GM23248 (cell line): ENCODE data around the gene GAB2. TPM values are rescaled to one million over a fixed set of nuclear protein-coding genes. Genes with fewer than 3 reads are reported as not detected.

Experiments used
- DNase-seq: peaks from one replicate; pipeline ENCODE4 v3.0.0-alpha.2; 2015
- H2AFZ ChIP-seq: fragments of 200-600 bp; sonication (generic); 2 replicates; pipeline ENCODE4 v1.6.1; 2016; ENCODE audit warnings: antibody characterized with exemption
- H3F3A ChIP-seq: fragments of 200-600 bp; sonication (generic); 2 replicates; pipeline ENCODE4 v1.6.1; 2016; ENCODE audit warnings: mild to moderate bottlenecking, antibody characterized with exemption, mixed run types; ENCODE audit not compliant: insufficient read depth
- H3K27ac ChIP-seq: fragments of 200-600 bp; sonication (generic); 2 replicates; pipeline ENCODE4 v1.5.1; 2016; ENCODE audit warnings: mild to moderate bottlenecking
- H3K27me3 ChIP-seq: fragments of 200-600 bp; sonication (generic); replicated peaks from 2 replicates; pipeline ENCODE4 v1.6.1; 2016; ENCODE audit warnings: mild to moderate bottlenecking; ENCODE audit not compliant: insufficient read depth
- H3K36me3 ChIP-seq: fragments of 200-600 bp; sonication (generic); 2 replicates; pipeline ENCODE4 v1.6.1; 2016; ENCODE audit warnings: low read depth, mild to moderate bottlenecking
- H3K4me1 ChIP-seq: fragments of 200-600 bp; sonication (generic); 2 replicates; pipeline ENCODE4 v1.6.1; 2016; ENCODE audit warnings: mild to moderate bottlenecking; ENCODE audit not compliant: insufficient read depth
- H3K4me2 ChIP-seq: fragments of 200-600 bp; sonication (generic); one replicate; pipeline ENCODE4 v1.6.1; 2016; ENCODE audit warnings: mild to moderate bottlenecking; ENCODE audit not compliant: unreplicated experiment
- H3K4me3 ChIP-seq: fragments of 200-600 bp; sonication (generic); 2 replicates; pipeline ENCODE4 v1.5.1; 2016; ENCODE audit warnings: mild to moderate bottlenecking
- H3K79me2 ChIP-seq: fragments of 200-600 bp; sonication (generic); 2 replicates; pipeline ENCODE4 v1.6.1; 2016; ENCODE audit warnings: mild to moderate bottlenecking; ENCODE audit not compliant: insufficient read depth
- H3K9ac ChIP-seq: fragments of 200-600 bp; sonication (generic); 2 replicates; pipeline ENCODE4 v1.6.1; 2016; ENCODE audit warnings: mild to moderate bottlenecking
- H3K9me2 ChIP-seq: fragments of 200-600 bp; sonication (generic); 2 replicates; pipeline ENCODE4 v1.6.1; 2016; ENCODE audit warnings: mixed run types, mild to moderate bottlenecking, moderate library complexity; ENCODE audit not compliant: insufficient read depth
- H3K9me3 ChIP-seq: fragments of 200-600 bp; sonication (generic); one replicate; pipeline ENCODE4 v1.6.1; 2017; ENCODE audit warnings: low read depth
- H4K20me1 ChIP-seq: fragments of 200-600 bp; sonication (generic); 2 replicates; pipeline ENCODE4 v1.6.0; 2016; ENCODE audit not compliant: insufficient read depth
- EZH2 ChIP-seq: fragments of 200-600 bp; sonication (generic); IDR thresholded peaks from 2 replicates; pipeline ENCODE4 v1.6.1; 2018; ENCODE audit warnings: antibody characterized with exemption, mild to moderate bottlenecking; ENCODE audit not compliant: insufficient read depth, poor library complexity, severe bottlenecking
- EZH2phosphoT487 ChIP-seq: fragments of 200-600 bp; sonication (generic); IDR thresholded peaks from 2 replicates; pipeline ENCODE4 v1.6.1; 2018; ENCODE audit warnings: antibody characterized with exemption, moderate library complexity, mild to moderate bottlenecking, low read depth; ENCODE audit not compliant: insufficient read depth
- WGBS, 2 experiments: methylation state at CpG; one replicate each; pipeline ENCODE4 v1.1.6; 2015 to 2017; ENCODE audit warnings: low lambda C conversion rate in 2 of 2, low coverage in 1 of 2; ENCODE audit errors: missing lambda C conversion rate in 2 of 2; 5-methylcytosine and 5-hydroxymethylcytosine counted together
- in situ Hi-C: fragments of 300-500 bp; cut with MboI; formaldehyde crosslinking; loops from 2 replicates; pipeline ENCODE4 v1.15.0; 2020
- polyA plus RNA-seq: library from polyadenylated mRNA; unstranded; fragments of >200 nt; fragmentation: Nextera tagmentation; extraction: Ambion mirVana; gene quantifications from 2 replicates; pipeline ENCODE4 v1.2.1, GENCODE V29; 2016
- total RNA-seq: library from RNA; depleted of rRNA; stranded (reverse); fragments of >200 nt; shearing (Covaris generic); gene quantifications from 2 replicates; pipeline ENCODE4 v1.2.3, GENCODE V29; 2014

Gene GAB2
- total and polyA plus RNA-seq, 2 experiments from 2014 or later, result 1.8 to 12.2 TPM

DNA sequence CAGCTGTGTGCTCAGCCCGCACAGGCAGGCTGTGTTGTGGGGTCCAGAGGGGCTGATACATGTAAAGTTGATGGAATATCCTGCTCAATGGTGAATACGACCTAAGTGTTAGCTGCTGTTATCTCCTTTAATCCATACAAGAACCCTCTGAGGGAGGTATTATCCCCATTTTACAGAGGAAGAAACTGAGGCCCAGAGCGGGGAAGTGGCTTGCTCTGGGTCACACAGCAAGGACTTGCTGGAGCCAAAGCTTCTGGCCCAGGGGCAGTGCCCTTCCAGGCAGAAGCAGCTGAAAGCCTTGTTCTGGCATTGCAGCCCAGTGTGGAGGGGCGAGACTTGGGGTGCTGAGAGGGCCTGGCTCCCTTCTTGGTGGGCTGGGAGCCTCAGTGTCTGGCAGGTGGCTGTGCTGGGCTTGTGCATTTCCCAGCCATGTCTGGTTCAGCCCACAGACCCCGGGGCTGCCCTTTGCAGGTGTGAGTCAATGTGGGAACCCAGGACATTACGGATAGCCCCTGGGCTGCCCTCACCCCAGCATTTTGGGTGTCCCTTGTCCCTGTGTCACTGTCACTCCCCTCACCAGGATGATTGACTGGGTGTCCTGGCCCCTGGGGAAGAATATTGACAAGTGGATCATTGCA is 218.5 kb downstream of the GAB2 start:
- no peak overlapping the region for H2AFZ ChIP-seq
- no peaks in the 10 kb centered on the region for H4K20me1 ChIP-seq
- no peak overlapping the region for H3K4me2 ChIP-seq
- no peaks in the 10 kb centered on the region for H3K9me2 ChIP-seq
- TF ChIP-seq EZH2 (no peak), EZH2phosphoT487 (no peak)
- in situ Hi-C loops, result no loop called here
- H3K27me3 ChIP-seq, result no peaks in the 10 kb centered on the region
- no peak overlapping the region for H3K4me3 ChIP-seq
- H3K4me1 ChIP-seq, result no peaks in the 10 kb centered on the region
- peaks cover 21% of the 10 kb centered on the region for H3K79me2 ChIP-seq
- WGBS, 2 experiments, result 90 to 94% methylated on average over 6 of the region's 6 CpGs
- H3K9me3 ChIP-seq, result no peaks in the 10 kb centered on the region
- no peak for DNase-seq
- H3K27ac ChIP-seq, result no peak overlapping the region
- no peak overlapping the region for H3K9ac ChIP-seq
- no peaks in the 10 kb centered on the region for H3K36me3 ChIP-seq
- no peaks in the 10 kb centered on the region for H3F3A ChIP-seq

DNA sequence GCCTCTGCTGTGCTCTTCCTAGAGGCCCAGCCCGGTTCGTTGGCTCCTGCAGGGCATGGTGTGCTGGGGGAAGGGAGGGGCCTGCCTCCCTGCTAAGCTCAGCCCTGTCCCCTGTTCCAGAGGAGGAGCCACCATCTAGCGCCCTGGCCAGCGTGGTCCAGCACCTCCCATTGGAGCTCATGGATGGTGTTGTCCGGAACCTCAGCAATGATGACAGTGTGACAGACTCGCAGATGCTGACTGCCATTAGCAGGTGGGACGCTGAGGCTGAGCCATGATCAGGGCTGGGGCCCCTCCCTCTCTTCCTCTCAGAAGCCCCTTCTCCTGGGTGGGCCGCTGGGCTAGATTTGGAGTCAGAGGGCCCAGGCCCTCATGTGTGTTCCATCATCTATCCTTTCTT is 219.8 kb downstream of the GAB2 start:
- H3K79me2 ChIP-seq, result peaks cover 34% of the 10 kb centered on the region
- no peaks in the 10 kb centered on the region for H3K4me1 ChIP-seq
- H3F3A ChIP-seq, result 0 out of 2 replicates have a peak, but pooled peaks cover 2% of the 10 kb centered on the region
- no peak for DNase-seq
- no peak overlapping the region for H2AFZ ChIP-seq
- H3K9ac ChIP-seq, result no peak overlapping the region
- no peaks in the 10 kb centered on the region for H3K36me3 ChIP-seq
- H4K20me1 ChIP-seq, result no peaks in the 10 kb centered on the region
- no peaks in the 10 kb centered on the region for H3K9me2 ChIP-seq
- H3K4me2 ChIP-seq, result no peak overlapping the region
- no peak overlapping the region for H3K27ac ChIP-seq
- TF ChIP-seq EZH2 (no peak), EZH2phosphoT487 (no peak)
- in situ Hi-C loops, result no loop called here
- no peaks in the 10 kb centered on the region for H3K27me3 ChIP-seq
- 93 to 99% methylated on average over 8 of the region's 8 CpGs for WGBS, 2 experiments
- no peaks in the 10 kb centered on the region for H3K9me3 ChIP-seq
- H3K4me3 ChIP-seq, result no peak overlapping the region

DNA sequence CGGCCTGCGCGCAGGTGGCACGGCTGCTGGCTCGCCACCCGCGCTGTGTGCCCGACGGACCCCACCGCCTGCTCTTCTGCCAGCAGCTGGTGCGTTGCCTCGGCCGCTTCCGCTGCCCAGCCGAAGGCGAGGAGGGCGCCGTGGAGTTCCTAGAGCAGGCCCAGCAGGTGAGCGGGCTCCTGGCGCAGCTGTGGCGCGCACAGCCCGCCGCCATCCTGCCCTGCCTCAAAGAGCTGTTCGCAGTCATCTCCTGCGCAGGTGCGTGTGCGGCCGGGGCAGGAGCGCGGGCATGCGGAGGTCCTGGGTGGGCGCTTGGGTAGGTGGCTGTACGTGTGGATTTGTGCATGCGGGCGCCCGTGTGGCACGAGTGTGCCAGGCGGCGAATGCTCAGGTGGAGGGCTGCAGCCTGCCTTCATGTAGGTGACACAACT is 220.9 kb downstream of the GAB2 start:
- Histone ChIP-seq H2AFZ (no peak overlapping the region), H4K20me1 (no peaks in the 10 kb centered on the region), H3K9me2 (no peaks in the 10 kb centered on the region), H3K27me3 (no peaks in the 10 kb centered on the region), H3K79me2 (peaks cover 41% of the 10 kb centered on the region), H3F3A (0 out of 2 replicates have a peak, but pooled peaks cover 4% of the 10 kb centered on the region), H3K4me3 (no peak overlapping the region), H3K27ac (no peak overlapping the region), H3K4me2 (no peak overlapping the region), H3K36me3 (no peaks in the 10 kb centered on the region), H3K4me1 (peaks cover 5% of the 10 kb centered on the region; the same call in 1 of the 2 replicates), H3K9me3 (no peaks in the 10 kb centered on the region), H3K9ac (no peak overlapping the region)
- 91 to 92% methylated on average over 36 to 40 of the region's 40 CpGs for WGBS, 2 experiments
- in situ Hi-C loops, result no loop called here
- no peak for DNase-seq
- TF ChIP-seq EZH2phosphoT487 (no peak), EZH2 (no peak)

DNA sequence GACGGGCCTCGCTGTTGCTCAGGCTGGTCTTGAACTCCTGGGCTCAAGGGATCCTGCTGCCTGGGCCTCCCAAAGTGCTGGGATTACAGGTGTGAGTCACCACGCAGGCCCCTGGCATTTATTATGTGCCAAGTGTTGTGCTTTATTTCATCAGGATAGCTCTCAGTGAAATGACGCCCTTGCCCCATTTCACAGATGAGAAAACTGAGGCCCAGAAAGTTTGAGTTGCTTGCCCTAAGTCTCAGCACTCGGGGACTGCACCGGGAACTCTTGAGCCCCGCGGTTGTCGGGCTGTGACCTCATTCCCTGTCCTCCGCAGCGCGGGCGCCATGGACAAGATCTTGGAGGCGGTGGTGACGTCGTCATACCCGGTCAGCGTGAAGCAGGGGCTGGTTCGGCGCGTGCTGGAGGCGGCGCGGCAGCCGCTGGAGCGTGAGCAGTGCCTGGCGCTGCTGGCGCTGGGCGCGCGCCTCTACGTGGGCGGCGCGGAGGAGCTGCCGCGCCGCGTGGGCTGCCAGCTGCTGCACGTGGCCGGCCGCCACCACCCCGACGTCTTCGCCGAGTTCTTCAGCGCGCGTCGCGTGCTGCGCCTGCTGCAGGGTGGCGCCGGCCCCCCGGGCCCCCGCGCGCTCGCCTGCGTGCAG is 221.6 kb downstream of the GAB2 start:
- Histone ChIP-seq H3K4me3 (no peak overlapping the region), H4K20me1 (no peaks in the 10 kb centered on the region)

More for the DNA sequence above, 221.6 kb downstream of the GAB2 start:
- Histone ChIP-seq H3K4me2 (no peak overlapping the region), H3K36me3 (no peaks in the 10 kb centered on the region), H3K27ac (no peak overlapping the region), H3K9me2 (no peaks in the 10 kb centered on the region), H3K27me3 (no peaks in the 10 kb centered on the region), H3K79me2 (peaks cover 47% of the 10 kb centered on the region), H3K9ac (no peak overlapping the region), H3F3A (0 out of 2 replicates have a peak, but pooled peaks cover 4% of the 10 kb centered on the region), H2AFZ (no peak overlapping the region), H3K4me1 (peaks cover 5% of the 10 kb centered on the region; the same call in 1 of the 2 replicates), H3K9me3 (no peaks in the 10 kb centered on the region)
- no peak for DNase-seq
- 57 to 60% methylated on average over 49 to 54 of the region's 60 CpGs for WGBS, 2 experiments
- no peak for TF ChIP-seq EZH2phosphoT487
- no peak for TF ChIP-seq EZH2
- in situ Hi-C loops, result no loop called here
